Neutrophil (primary cell): ENCODE results near the gene STK11.
A peak's percentile ranks its signal among the peaks of the same experiment; 100 is the strongest.

Experiments used
- H3K27ac ChIP-seq: fragments of 200-600 bp; sonication (generic); 2 replicates; pipeline ENCODE4 v1.5.1; 2016; ENCODE audit warnings: mild to moderate bottlenecking, moderate library complexity
- H3K27me3 ChIP-seq: fragments of 200-600 bp; sonication (generic); 2 replicates; pipeline ENCODE4 v1.6.0; 2016; ENCODE audit warnings: mild to moderate bottlenecking
- H3K36me3 ChIP-seq: fragments of 200-600 bp; sonication (generic); 2 replicates; pipeline ENCODE4 v1.5.1; 2017
- H3K4me1 ChIP-seq, 2 experiments: fragments of 200-600 bp in 1 of 2; sonication (generic) in 1 of 2; 1 replicate in 1 of 2; 2 replicates in 1 of 2; pipeline versions ENCODE4 v1.5.1 to v1.6.1; 2013 to 2016; ENCODE audit warnings: low read depth in 1 of 2, low read length in 1 of 2, mild to moderate bottlenecking in 1 of 2, moderate library complexity in 1 of 2; ENCODE audit not compliant: control insufficient read depth in 1 of 2, insufficient read depth in 1 of 2
- H3K4me3 ChIP-seq, 2 experiments: fragments of 200-600 bp in 1 of 2; sonication (generic) in 1 of 2; 1 replicate in 1 of 2; 2 replicates in 1 of 2; pipeline ENCODE4 v1.5.1; 2013 to 2016; ENCODE audit warnings: low read depth in 1 of 2, low read length in 1 of 2, mild to moderate bottlenecking in 1 of 2, moderate library complexity in 1 of 2
- H3K9me3 ChIP-seq: fragments of 200-600 bp; sonication (generic); 2 replicates; pipeline ENCODE4 v1.5.1; 2016
- TF ChIP-seq, protein P1 (sequence below): fragments of 200-600 bp; sonication (generic); IDR thresholded peaks from 2 replicates; pipeline ENCODE4 v1.5.1; 2016; ENCODE audit warnings: antibody characterized with exemption

Gene STK11

DNA sequence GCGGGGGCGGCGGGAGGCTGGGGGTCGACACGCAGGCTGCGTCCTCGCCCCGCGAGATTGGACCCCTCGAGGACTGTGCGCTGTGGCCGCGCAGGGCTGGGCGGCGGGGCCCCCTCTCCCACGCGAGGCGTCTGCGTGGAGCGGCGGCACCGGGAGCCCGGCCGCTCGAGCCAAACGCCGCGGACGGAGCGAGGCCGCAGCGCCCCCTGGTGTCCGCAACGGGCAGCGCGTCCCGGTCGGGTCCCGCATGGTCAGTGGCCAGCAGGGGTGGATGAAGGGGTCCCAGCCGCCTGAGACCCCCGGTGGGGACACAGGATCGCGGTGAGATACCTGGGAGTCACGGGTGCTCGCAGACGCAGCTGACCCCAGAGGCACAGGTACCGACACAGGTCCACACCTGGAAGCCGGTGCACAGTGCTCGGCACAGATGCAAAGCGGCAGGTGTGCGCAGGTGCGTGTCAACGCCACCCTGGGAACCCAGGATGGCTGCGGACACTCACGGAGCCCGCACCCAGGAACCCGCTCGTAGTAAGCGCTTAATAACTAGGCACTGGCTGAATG is 61.4 kb downstream of the STK11 start:
- TF ChIP-seq, protein P1, sequence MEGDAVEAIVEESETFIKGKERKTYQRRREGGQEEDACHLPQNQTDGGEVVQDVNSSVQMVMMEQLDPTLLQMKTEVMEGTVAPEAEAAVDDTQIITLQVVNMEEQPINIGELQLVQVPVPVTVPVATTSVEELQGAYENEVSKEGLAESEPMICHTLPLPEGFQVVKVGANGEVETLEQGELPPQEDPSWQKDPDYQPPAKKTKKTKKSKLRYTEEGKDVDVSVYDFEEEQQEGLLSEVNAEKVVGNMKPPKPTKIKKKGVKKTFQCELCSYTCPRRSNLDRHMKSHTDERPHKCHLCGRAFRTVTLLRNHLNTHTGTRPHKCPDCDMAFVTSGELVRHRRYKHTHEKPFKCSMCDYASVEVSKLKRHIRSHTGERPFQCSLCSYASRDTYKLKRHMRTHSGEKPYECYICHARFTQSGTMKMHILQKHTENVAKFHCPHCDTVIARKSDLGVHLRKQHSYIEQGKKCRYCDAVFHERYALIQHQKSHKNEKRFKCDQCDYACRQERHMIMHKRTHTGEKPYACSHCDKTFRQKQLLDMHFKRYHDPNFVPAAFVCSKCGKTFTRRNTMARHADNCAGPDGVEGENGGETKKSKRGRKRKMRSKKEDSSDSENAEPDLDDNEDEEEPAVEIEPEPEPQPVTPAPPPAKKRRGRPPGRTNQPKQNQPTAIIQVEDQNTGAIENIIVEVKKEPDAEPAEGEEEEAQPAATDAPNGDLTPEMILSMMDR: peak; percentile 98
- H3K36me3 ChIP-seq: peaks cover 17% of the 10 kb centered on the region

DNA sequence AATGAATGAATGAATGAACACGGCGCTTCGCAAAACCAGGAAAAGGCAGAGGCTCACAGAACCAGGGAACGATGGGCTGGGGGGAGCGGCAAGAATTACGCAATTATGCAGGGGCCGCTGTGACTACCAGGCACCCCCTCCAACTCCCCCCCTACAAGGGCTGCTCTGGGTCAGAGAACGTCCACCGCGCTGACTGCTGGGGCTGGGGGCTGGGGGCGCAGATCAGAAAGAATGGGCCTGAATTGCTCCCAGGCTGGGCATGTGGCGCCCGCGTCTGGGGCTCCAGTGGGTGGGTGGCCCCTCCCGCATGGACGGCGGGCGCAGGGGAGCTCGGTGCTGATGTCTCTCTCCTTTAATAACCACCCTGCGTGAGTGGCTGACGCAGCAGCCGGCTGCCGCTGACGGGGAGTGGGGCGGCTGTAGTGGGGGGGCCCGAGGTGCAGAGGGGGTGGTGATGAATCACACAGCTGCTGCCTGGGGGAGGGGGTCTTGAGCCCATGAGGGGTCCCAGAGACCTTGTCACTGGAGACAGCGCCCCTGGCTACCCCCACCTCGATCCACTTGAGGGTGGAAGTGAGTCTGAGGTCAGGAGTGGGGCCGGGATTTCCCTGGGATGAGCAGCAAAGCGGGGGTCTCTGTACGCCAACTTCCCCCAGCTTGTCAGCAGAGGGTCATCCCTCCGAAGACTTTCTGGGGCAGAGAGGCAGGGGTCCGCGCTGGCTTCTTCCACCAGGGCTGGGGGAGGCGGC is 62.1 kb downstream of the STK11 start:
- peaks cover 8% of the 10 kb centered on the region for H3K27me3 ChIP-seq
- no peaks in the 10 kb centered on the region for H3K9me3 ChIP-seq
- H3K4me1 ChIP-seq: peaks cover 80 to 88% of the 10 kb centered on the region in 2 experiments
- peak overlapping the region; percentile 78 to 87 for H3K4me3 ChIP-seq
- H3K36me3 ChIP-seq: peaks cover 24% of the 10 kb centered on the region
- TF ChIP-seq, protein P1: no peak
- peak overlapping the region; percentile 99 for H3K27ac ChIP-seq

More for the DNA sequence above, 61.4 kb downstream of the STK11 start:
- H3K4me1 ChIP-seq: peaks cover 80 to 88% of the 10 kb centered on the region in 2 experiments
- peak overlapping the region; percentile 90 for H3K27ac ChIP-seq
- peak overlapping the region; percentile 78 to 87 for H3K4me3 ChIP-seq
- H3K27me3 ChIP-seq: peaks cover 8% of the 10 kb centered on the region
- no peaks in the 10 kb centered on the region for H3K9me3 ChIP-seq

DNA sequence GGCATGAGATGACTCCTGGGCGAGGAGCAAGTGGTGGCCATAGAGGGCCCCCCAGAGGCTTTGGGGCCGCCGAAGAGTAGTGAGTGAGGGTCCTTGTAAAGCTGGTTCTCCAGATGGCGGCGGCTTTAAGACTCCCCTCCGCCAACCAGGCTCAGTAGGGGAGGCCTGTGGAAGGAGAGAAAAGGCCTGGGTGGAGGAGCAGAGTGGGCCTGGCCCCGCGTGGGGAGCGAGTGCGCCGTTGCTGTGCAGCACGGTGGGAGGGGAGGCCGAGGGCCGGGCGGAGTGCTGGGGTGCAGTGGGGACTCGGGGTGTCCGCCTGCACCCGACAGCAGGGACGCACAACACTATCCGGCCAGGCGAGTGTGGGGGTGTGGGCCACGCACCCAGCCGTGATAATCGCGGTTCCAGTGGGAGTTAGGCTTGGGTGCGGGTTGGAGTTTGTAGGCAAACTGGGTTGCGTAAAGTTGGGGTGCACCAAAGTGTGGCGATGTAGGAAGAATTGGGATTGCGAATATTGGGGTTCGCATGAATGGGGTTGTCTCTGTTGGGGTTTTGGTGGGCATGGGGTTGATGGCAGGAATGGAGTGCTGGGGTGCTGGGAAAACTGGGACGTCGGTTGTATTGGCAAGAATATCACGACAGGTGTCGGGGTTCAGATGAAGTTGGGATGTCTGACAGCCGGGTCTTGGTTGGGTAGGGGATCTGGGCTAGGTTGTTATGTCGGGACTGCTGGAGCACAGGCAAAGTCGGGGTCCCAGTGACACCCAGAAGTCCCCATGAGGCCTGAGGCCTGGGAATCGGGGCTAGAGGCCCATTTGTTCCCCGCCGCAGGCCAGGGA is 62.9 kb downstream of the STK11 start:
- H3K4me1 ChIP-seq: peaks cover 80 to 88% of the 10 kb centered on the region in 2 experiments
- TF ChIP-seq, protein P1: no peak
- H3K9me3 ChIP-seq: no peaks in the 10 kb centered on the region
- H3K36me3 ChIP-seq: peaks cover 32% of the 10 kb centered on the region
- peaks cover 8% of the 10 kb centered on the region for H3K27me3 ChIP-seq
- peak overlapping the region; percentile 99 for H3K27ac ChIP-seq
- H3K4me3 ChIP-seq: peak overlapping the region; percentile 76 to 80

DNA sequence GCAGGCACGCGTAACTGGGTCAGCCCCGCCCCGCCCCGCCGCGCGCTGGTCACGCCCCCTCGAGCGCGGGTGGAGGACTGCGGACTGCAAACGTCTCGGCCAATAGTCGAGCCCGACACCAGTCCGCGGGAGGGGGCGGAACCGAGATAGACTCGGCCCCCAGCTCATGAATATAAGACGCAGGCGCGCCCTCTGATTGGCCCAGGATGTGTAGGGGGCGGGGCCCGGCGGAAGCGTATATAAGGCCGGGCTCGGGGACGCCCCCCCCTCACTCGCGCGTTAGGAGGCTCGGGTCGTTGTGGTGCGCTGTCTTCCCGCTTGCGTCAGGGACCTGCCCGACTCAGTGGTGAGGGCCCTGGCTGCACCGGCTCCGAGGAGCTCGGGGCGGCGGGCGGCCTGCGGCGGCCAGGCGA is 63.5 kb downstream of the STK11 start, which contains the start of gene CIRBP:
TSS of gene CIRBP (plus strand) at position 268 of the 413 bp plus-strand sequence. CDS start 1,602 bp downstream, outside the sequence.
- no peaks in the 10 kb centered on the region for H3K9me3 ChIP-seq
- H3K27me3 ChIP-seq: peaks cover 8% of the 10 kb centered on the region
- H3K27ac ChIP-seq: peak within 1 kb of the TSS; percentile 99
- H3K4me3 ChIP-seq: peak within 1 kb of the TSS; percentile 76 to 80
- H3K36me3 ChIP-seq: peaks cover 38% of the 10 kb centered on the region
- peaks cover 81 to 95% of the 10 kb centered on the region in 2 experiments for H3K4me1 ChIP-seq
- TF ChIP-seq, protein P1: peak; percentile 61

DNA sequence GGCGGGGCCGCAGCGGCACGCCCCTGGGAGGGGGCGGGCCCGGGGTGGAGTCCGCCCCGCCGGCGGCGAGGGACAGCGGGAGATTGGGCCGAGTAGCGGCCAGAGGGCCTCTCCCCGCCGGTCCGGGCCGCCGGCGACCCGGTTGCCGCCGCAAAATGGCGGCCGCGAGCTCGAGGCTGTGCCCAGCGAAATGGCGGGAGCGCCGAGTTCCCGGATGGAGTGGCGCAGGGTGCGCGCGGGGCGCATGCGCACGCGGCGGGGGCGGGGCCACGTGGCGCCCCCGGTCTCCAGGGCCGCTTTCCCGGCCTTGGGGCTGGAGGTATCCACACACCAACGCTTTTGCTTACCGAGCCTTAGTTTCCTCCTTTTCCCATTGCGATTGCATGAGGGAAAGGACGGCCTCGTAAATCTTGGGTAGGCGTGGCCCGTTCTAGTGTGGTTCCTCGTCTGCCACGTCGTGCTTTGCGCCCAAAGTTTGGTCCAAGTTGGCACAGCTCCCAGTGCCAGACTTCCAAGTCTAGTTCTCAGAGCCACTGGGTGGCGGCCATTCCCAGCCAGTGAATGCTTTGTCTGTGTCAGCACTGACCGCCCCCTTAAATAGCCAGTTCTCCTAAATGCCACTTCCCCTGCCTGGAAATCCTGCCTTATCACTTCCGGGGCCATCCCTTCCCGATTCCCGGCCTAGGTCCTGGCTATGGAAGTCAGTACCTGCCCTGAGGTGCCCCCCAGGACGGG is 64.1 kb downstream of the STK11 start:
- Histone ChIP-seq H3K27me3 (peaks cover 8% of the 10 kb centered on the region), H3K9me3 (no peaks in the 10 kb centered on the region), H3K4me3 (peak overlapping the region; percentile 76 to 80), H3K36me3 (peaks cover 44% of the 10 kb centered on the region), H3K4me1 (peaks cover 86 to 95% of the 10 kb centered on the region in 2 experiments), H3K27ac (peak overlapping the region; percentile 99)
- TF ChIP-seq, protein P1: no peak
